Hypothalamus (tissue), 51 donors: Measurements from ENCODE around the gene WDR86.

Source experiments
- DNase-seq, 51 donors: peaks; one replicate each; lab custom pipeline; 2025; lab: John Stamatoyannopoulos, UW

WDR86 gene

DNA sequence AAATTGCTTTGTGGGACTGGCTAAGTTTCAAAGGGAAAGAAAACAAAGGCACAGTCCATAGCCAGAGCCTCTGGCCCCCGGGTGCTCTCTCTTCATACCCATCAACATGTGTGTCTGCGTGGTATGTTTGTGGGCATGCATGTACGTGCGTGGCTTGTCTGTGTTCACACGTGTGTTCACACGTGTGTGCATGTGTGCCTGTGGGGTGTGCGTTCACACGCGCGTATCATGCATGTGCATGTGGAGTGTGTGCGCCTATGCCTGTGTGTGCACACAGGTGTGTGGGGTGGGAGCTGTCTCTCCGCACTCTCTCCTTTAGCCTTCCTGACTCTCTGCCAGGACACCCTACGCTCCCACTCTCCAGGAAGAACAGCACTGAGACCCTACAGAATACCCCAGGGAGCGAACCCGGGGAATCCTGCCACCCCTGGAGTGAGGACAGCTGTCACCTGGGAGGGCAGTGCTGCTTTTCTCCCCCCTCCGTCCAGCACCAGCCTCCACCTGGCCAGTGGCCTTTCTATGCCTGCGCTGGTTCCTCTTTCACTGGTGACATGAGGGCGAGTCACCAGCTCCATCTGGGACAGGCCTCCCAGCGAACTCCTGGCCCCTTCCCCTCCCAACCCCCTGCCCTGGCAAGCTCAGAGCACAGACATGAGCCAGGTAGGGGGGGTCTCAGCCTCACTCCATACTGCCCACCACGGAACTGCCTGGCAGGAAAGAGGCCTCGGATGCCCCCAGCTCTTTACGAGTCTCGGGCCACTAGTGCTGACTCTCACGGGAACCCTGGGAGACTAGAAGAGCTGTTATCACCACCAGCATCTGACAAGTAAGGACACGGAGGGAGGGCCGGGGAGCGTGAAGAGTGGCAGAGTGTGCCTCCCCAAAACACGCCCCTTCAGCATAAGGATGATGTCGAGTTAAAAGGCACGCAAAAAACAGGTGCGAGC is 16.5 kb downstream of the WDR86 start:
- no peak for DNase-seq

GRCh38 chr7:151392426-151392825 is 17.4 kb downstream of the WDR86 start:
- DNase-seq = no peak

DNA sequence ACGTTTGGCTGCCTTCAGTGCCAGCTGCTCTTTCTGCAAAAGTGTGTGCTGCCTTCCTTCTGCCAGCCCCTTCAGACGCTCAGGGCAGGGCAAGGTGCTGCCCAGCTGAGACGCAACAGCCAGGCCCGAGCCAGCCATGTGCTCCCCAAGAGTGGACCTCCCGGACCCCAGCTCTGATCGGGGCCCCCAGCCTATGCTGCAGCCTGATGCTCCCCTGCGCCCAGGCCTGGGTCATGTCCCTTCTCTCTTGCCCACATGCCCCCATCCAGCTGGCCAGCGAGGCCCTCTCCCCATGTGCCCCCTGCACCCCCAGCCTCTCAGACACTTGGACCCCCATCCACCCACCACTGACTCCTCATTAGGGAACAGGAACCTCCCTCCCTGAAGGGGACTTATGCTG is 17.8 kb downstream of the WDR86 start:
- no peak for DNase-seq

DNA sequence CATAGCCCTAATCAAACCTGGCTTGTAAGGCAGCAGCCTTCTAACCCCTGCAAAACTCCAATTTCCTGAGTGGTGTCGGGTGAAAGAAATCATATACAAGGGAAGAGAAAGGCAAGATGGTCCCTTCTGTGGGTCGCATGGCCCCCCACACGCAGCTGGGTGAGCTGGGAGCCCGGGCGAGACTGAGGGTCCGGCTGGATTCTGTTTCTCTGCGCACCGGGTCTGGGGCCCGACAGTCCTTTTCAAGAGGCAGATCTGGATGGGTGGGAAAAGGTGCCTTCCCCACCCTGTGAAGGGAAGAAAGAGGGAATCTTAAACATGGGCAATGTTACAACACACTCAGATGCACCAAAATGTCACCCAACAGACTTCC is 18.5 kb downstream of the WDR86 start:
- no peak for DNase-seq

- no peak for DNase-seq
These were observed 19.1 kb downstream of the WDR86 start for GRCh38 chr7:151390598-151391357.

DNA sequence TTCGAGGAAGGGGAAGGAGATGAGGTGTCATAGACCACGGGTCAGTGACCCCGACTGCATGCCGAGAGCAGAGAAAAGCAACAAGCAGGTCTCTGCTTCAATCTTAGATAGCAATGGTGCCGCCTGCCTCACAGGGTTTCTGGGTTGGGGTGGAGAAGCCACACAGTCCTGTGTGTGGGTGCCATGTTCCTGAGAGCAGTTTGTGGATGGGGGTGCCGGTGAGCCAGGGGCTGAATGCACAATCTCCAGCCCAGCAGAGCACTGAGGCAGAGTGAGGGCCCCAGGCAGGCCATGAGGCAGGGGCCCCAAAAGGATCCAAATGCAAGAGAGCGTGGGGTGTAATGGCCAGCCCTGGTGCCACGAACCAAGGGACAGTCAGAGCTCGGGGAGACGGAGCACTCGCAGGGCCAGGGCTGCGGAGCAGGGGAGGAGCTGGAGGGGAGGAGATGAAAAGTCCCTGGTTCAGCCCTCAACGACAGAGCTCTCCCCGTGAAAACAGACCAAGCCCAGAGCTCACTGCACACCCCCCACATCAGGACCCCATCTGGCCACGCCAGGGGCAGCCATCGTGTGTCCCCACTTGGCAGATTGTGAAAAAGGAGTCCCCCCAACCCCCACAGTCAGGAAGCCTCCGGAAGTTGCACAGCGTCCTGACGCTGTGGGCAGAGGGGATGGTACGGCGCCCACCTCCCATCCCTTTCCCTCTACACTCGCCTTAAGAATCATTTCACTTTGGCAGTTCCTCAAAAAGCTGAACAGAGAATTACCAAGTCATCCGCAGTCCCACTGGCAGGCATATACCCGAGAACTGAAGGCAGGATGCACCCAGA is 19.9 kb downstream of the WDR86 start:
- no peak for DNase-seq

DNA sequence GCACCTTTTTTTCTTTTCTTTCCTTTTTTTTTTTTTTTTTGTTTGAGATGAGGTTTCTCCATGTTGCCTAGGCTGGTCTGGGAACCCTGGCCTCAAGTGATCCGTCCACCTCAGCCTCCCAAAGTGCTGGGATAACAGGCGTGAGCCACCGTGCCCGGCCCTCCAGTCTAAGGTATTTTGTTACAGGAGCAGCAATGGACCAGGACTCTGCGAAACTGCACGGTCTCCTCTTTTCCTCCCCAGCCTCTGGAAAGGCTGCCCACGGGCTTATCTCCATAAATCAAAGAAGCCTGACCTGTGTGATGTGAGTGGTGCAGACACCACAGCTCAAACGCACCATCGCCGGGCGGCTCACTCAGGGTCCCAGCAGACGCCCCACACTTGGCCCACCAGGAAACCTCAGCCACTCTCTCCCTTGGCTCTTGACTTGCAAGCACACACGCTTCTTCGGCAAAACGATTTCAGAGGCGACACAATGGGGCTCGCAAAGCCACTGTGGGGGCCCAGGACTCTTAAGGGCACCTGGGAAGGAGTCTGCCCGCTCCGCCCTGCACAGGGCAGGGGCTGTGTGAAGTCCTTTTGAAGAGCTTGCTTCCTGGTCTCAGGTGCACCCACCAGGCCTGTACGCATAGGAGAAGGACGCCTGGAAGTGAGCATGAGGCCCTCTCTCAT is 20.6 kb downstream of the WDR86 start:
- DNase-seq = no peak

DNA sequence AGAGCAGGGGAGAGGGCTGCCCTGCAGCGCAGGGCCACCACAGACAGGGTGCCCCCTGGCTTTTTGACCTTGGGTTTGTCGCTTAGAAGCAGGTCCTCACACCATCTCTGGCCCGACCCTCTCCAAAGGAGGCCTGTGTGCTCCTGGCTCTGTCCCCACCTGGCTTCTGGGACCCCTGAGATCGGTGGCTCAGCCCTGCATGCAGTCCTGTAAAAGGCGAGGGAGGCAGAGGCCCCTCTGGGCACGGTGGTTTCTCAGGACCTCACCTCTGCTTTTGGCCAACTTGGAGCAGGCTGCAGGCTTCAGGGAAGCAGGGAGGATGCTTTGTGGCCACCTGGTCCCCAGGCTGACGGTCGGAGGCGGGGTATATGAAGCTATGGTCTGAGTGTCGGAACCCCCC is 21.4 kb downstream of the WDR86 start:
- DNase-seq = no peak

- DNase-seq = no peak
These were observed 21.9 kb downstream of the WDR86 start for GRCh38 chr7:151388007-151388297.

GRCh38 chr7:151387161-151388006 is 22.5 kb downstream of the WDR86 start:
- DNase-seq = no peak

GRCh38 chr7:151386301-151387160 is 23.3 kb downstream of the WDR86 start:
- DNase-seq = no peak

GRCh38 chr7:151385626-151386300 is 24.1 kb downstream of the WDR86 start:
- no peak for DNase-seq

DNA sequence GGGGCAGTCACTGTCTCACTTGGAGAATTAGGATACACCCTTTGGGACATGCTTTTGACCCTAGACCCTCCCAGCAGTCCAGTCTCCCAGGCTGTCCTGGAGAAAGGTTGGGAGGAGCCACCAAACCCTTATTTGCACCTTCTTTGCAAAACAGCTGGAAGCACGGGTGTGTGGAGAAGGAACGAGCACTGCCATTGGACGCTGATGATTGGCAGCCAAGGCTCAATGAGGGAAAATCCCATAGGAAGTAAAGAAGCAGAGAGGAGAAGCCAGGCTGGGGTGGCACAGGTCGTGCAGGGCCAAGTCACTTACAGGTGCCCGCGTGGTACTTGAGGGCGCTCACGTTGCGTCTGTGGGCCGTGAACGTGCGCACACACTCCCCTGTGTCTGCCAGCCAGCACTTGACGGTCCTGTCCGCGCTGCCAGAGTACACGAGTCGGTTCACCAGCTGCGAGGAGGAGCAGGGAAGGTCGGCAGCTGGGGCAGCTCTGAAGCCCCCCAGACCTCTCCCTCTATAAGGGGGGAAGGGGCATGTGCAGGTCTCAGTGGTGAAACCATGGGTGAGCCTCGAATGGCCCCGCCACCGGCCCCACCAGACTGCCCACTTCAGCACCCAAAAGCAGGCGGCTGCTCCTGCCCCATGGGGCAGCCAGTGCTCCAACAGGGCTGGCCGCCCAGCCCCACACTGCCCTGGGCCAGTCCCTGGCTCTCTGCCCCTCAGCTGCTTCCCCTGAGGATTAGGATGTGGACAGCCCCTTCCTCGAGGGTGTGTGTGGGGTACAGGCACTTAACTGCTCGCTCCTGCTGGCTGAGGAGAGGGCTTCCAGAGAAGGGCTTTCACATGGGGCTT is 24.8 kb downstream of the WDR86 start:
- no peak for DNase-seq

- no peak for DNase-seq
These were observed 25.5 kb downstream of the WDR86 start for GRCh38 chr7:151384352-151384697.

DNA sequence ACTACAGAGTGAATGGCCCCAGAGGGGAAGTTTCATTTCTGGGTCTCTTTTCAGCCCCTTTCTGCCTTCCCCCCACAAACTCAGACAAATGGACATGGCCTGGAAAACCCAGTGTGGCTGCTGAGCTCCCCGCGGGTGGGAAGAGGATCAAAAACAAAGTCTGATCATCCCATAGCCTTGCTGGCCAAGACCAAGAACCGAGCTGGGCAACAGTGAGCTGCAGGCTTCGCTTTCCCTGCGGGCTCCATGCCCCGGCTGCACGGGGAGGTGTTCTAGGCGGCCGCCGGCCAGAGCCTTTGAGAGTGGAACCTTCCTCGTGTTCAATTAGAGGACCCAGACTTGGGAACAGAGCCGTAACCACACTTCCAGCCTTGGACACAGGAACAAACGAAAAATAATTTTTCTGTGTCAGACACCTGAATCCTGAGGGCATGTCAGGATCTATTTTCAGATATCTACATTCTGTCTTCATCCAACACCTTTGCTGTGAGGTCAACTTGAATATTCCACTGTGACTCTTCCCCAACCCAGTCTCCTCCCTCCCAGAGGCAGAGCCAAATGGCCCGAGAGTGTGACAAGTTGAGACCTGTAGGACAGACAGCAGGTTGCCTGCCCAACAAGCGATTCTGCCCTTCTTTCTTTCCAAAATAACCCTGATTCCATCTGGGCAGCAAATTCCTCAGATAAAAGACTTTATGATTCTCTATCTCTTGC is 26.0 kb downstream of the WDR86 start:
- DNase-seq = no peak

- no peak for DNase-seq
These were observed 27.6 kb downstream of the WDR86 start for GRCh38 chr7:151382079-151382885.
